HCT116 (cell line): Measurements from ENCODE around the gene PAQR6. TPM values are rescaled to one million over a fixed set of nuclear protein-coding genes. Genes with fewer than 3 reads are reported as not detected.

ENCODE experiments used
- ATAC-seq: fragments of 200-7000 bp; cut with Tn5 transposase; 2 replicates; pipeline ENCODE4 v1.9.1; 2020; ENCODE audit warnings: mild to moderate bottlenecking, moderate library complexity
- BruUV-seq: library from RNA; stranded (reverse); fragments of 400-500 nt; replicated peaks from 2 replicates; lab custom pipeline; 2021; lab: Mats Ljungman, UMichigan
- CTCF ChIA-PET: fragments of 300-600 bp; sonication (Branson Sonifier 250); formaldehyde crosslinking; loops from one replicate; lab custom pipeline; 2021; ENCODE audit warnings: antibody characterized with exemption; lab: Charles Lee
- POLR2A ChIA-PET: fragments of 300-600, 350-600 bp; sonication (Branson Sonifier 250); formaldehyde crosslinking; loops from one replicate; lab custom pipeline; 2021; ENCODE audit warnings: antibody characterized with exemption; lab: Charles Lee
- RAD21 ChIA-PET, 2 experiments: fragments of 300-600 bp; sonication (Branson Sonifier 250); formaldehyde crosslinking; loops; one replicate each; lab custom pipeline; 2023; ENCODE audit warnings: low total read pairs in 2 of 2; ENCODE audit not compliant: uncharacterized antibody in 2 of 2, unreplicated experiment in 2 of 2, low non-redundant PET in 1 of 2; lab: Charles Lee
- DNase-seq: peaks from one replicate; pipeline ENCODE4 v3.0.0-alpha.2; 2010; ENCODE audit warnings: low read depth, low spot score
- H2AFZ ChIP-seq: fragments of 200-600 bp; shearing (Covaris generic), sonication (generic); 2 replicates; pipeline ENCODE4 v1.6.1; 2017; ENCODE audit warnings: low read depth, mixed run types, mixed read lengths, antibody characterized with exemption, low read length; ENCODE audit not compliant: poor library complexity, severe bottlenecking
- H3K27ac ChIP-seq: 2 replicates; pipeline ENCODE4 v1.5.1; 2012; ENCODE audit warnings: low read depth, low read length
- H3K27me3 ChIP-seq: fragments of 200-600 bp; sonication (generic); 2 replicates; pipeline ENCODE4 v1.6.1; 2016; ENCODE audit warnings: mixed run types, low read length, mixed read lengths; ENCODE audit not compliant: insufficient read depth
- H3K36me3 ChIP-seq, 2 experiments: fragments of 200-500 bp in 1 of 2; fragments of 200-600 bp in 1 of 2; sonication (Bioruptor generic) in 1 of 2; sonication (generic) in 1 of 2; 2 replicates each; pipeline versions ENCODE4 v1.5.1 to v1.6.1; 2014 to 2016; ENCODE audit warnings: low read length in 2 of 2, inconsistent platforms in 1 of 2, mixed read lengths in 1 of 2, mixed run types in 1 of 2; ENCODE audit not compliant: insufficient read depth in 2 of 2, control insufficient read depth in 1 of 2
- H3K4me1 ChIP-seq, 2 experiments: fragments of 200-600 bp in 1 of 2; sonication (generic) in 1 of 2; 2 replicates each; pipeline versions ENCODE4 v1.5.1 to v1.6.1; 2012 to 2017; ENCODE audit warnings: low read length in 2 of 2, inconsistent platforms in 1 of 2, mild to moderate bottlenecking in 1 of 2, mixed read lengths in 1 of 2, mixed run types in 1 of 2, moderate library complexity in 1 of 2; ENCODE audit not compliant: insufficient read depth in 2 of 2, control insufficient read depth in 1 of 2
- H3K4me2 ChIP-seq: fragments of 200-600 bp; sonication (generic); 2 replicates; pipeline ENCODE4 v1.6.1; 2017; ENCODE audit warnings: mixed run types, low read length, mixed read lengths
- H3K4me3 ChIP-seq, 2 experiments: fragments of 200-600 bp in 1 of 2; sonication (generic) in 1 of 2; replicated peaks in 1 of 2; 2 replicates each; pipeline ENCODE4 v1.5.1; 2011 to 2016; ENCODE audit warnings: low read length in 2 of 2, control low read depth in 1 of 2, low read depth in 1 of 2, mild to moderate bottlenecking in 1 of 2, mixed read lengths in 1 of 2, mixed run types in 1 of 2
- H3K79me2 ChIP-seq: fragments of 200-600 bp; sonication (generic); 2 replicates; pipeline ENCODE4 v1.6.1; 2017; ENCODE audit warnings: mild to moderate bottlenecking, mixed run types, low read length, moderate library complexity, mixed read lengths; ENCODE audit not compliant: insufficient read depth
- H3K9ac ChIP-seq: fragments of 200-600 bp; sonication (generic); 2 replicates; pipeline ENCODE4 v1.6.1; 2016; ENCODE audit warnings: low read length, mixed read lengths
- H3K9me2 ChIP-seq: fragments of 200-600 bp; sonication (generic), shearing (Covaris generic); 2 replicates; pipeline ENCODE4 v1.6.1; 2017; ENCODE audit warnings: mixed run types, mild to moderate bottlenecking, moderate library complexity; ENCODE audit not compliant: insufficient read depth
- H3K9me3 ChIP-seq, 2 experiments: fragments of 200-500 bp in 1 of 2; fragments of 200-600 bp in 1 of 2; sonication (Bioruptor generic) in 1 of 2; sonication (generic) in 1 of 2; 2 replicates each; pipeline ENCODE4 v1.6.1; 2014 to 2017; ENCODE audit warnings: low read length in 2 of 2, mixed read lengths in 2 of 2, inconsistent platforms in 1 of 2, low read depth in 1 of 2, mild to moderate bottlenecking in 1 of 2, mixed run types in 1 of 2, moderate library complexity in 1 of 2; ENCODE audit not compliant: control insufficient read depth in 1 of 2, insufficient read depth in 1 of 2
- H4K20me1 ChIP-seq: fragments of 200-600 bp; sonication (generic), shearing (Covaris generic); 2 replicates; pipeline ENCODE4 v1.6.1; 2017; ENCODE audit warnings: mixed run types, mild to moderate bottlenecking, moderate library complexity; ENCODE audit not compliant: insufficient read depth
- CTCF ChIP-seq, 3 experiments: fragments of 200-600 bp in 1 of 3; sonication (generic) in 1 of 3; IDR thresholded peaks in 2 of 3; conservative IDR thresholded peaks in 1 of 3; 2 replicates each; pipeline ENCODE4 v1.5.1; 2012 to 2017; ENCODE audit warnings: low read depth in 2 of 3, low read length in 2 of 3, antibody characterized with exemption in 1 of 3, borderline replicate concordance in 1 of 3, control low read depth in 1 of 3, mild to moderate bottlenecking in 1 of 3, mixed read lengths in 1 of 3, mixed run types in 1 of 3, moderate library complexity in 1 of 3; ENCODE audit not compliant: insufficient read depth in 1 of 3
- ELF1 ChIP-seq: IDR thresholded peaks from 2 replicates; pipeline ENCODE4 v1.6.1; 2012; ENCODE audit warnings: low read depth, borderline replicate concordance
- EZH2 ChIP-seq: fragments of 200-600 bp; sonication (generic); IDR thresholded peaks from 2 replicates; pipeline ENCODE4 v1.6.1; 2017; ENCODE audit warnings: antibody characterized with exemption, mixed run types
- FOSL1 ChIP-seq: IDR thresholded peaks from 2 replicates; pipeline ENCODE4 v1.6.1; 2012; ENCODE audit warnings: low read depth
- POLR2A ChIP-seq: IDR thresholded peaks from 2 replicates; pipeline ENCODE4 v1.7.0; 2011; ENCODE audit warnings: borderline replicate concordance; ENCODE audit not compliant: insufficient read depth, insufficient read length; ENCODE audit errors: extremely low read depth
- SIN3A ChIP-seq: IDR thresholded peaks from 2 replicates; pipeline ENCODE4 v1.6.1; 2012; ENCODE audit warnings: low read depth
- TCF7L2 ChIP-seq: IDR thresholded peaks from 2 replicates; pipeline ENCODE4 v1.7.0; 2011; ENCODE audit warnings: borderline replicate concordance, inconsistent platforms; ENCODE audit not compliant: insufficient read depth, insufficient read length; ENCODE audit errors: extremely low read depth
- ZNF274 ChIP-seq: fragments of 200-500 bp; sonication (Bioruptor generic); IDR thresholded peaks from 2 replicates; pipeline ENCODE4 v1.6.1; 2014; ENCODE audit warnings: mild to moderate bottlenecking, low read depth, low read length, inconsistent platforms
- intact Hi-C: fragments of 100-400 bp; cut with micrococcal nuclease; formaldehyde crosslinking; loops from 2 replicates; pipeline ENCODE4 v1.10.0; 2022
- total RNA-seq: library from RNA; stranded (reverse); gene quantifications from one replicate; pipeline ENCODE4 v1.2.1, GENCODE V29; 2021; ENCODE audit not compliant: unreplicated experiment

Gene PAQR6
- total RNA-seq, 1 experiment from 2014 or later, result 10.9 TPM

- no peak for TF ChIP-seq POLR2A
- TF ChIP-seq FOSL1, result no peak
- TF ChIP-seq TCF7L2, result no peak
- no peak for TF ChIP-seq ZNF274
- TF ChIP-seq EZH2, result no peak
- TF ChIP-seq ELF1, result no peak
- no peak for TF ChIP-seq CTCF (IDR thresholded peaks at IDR 0.05 in 2 of 3, conservative IDR thresholded peaks at IDR 0.05 in 1 of 3; ENCODE audit: borderline replicate concordance in 1 of 3, insufficient read depth in 1 of 3, low read depth in 2 of 3, low read length in 2 of 3)
These were observed 47.8 kb downstream of the PAQR6 start (continued) for GRCh38 chr1:156200044-156200443.

- ChIA-PET RAD21 (no interaction called here), CTCF (no interaction called here), POLR2A (interaction anchor here (6.3 kb wide), 1 partner anchor 14 kb away, joined by 21 read pairs; the partner anchor contains the start of gene PMF1)
- H3K79me2 ChIP-seq, result peaks cover 53% of the 10 kb centered on the region
- H3K4me1 ChIP-seq, result peaks cover 3 to 15% of the 10 kb centered on the region in 2 experiments; a peak in 2 of 4 replicates
- no peak overlapping the region for H3K4me2 ChIP-seq
- no peaks in the 10 kb centered on the region for H3K9me3 ChIP-seq
- no peaks in the 10 kb centered on the region for H3K9me2 ChIP-seq
- DNase-seq (no peak), ATAC-seq (no peak)
- no peaks in the 10 kb centered on the region for H4K20me1 ChIP-seq
- peaks cover 3 to 16% of the 10 kb centered on the region in 2 experiments; a peak in 2 of 4 replicates for H3K36me3 ChIP-seq
- H3K4me3 ChIP-seq, result no peak overlapping the region
- intact Hi-C loops, result no loop called here
- no TSS peak for BruUV-seq
- H2AFZ ChIP-seq, result no peak overlapping the region
- no peak for TF ChIP-seq POLR2A
- TF ChIP-seq SIN3A, result no peak
- no peak overlapping the region for H3K27ac ChIP-seq
- no peaks in the 10 kb centered on the region for H3K27me3 ChIP-seq
- H3K9ac ChIP-seq, result no peak overlapping the region
These were observed 49.0 kb downstream of the PAQR6 start for GRCh38 chr1:156198831-156199349.
